ENCODE measurements around the gene ABCA3. TPM values are rescaled to one million over a fixed set of nuclear protein-coding genes. Genes with fewer than 3 reads are reported as not detected.

The ABCA3 gene
- total RNA-seq, 2 donors from 2014 or later = 8.2 to 24.7 TPM

DNA sequence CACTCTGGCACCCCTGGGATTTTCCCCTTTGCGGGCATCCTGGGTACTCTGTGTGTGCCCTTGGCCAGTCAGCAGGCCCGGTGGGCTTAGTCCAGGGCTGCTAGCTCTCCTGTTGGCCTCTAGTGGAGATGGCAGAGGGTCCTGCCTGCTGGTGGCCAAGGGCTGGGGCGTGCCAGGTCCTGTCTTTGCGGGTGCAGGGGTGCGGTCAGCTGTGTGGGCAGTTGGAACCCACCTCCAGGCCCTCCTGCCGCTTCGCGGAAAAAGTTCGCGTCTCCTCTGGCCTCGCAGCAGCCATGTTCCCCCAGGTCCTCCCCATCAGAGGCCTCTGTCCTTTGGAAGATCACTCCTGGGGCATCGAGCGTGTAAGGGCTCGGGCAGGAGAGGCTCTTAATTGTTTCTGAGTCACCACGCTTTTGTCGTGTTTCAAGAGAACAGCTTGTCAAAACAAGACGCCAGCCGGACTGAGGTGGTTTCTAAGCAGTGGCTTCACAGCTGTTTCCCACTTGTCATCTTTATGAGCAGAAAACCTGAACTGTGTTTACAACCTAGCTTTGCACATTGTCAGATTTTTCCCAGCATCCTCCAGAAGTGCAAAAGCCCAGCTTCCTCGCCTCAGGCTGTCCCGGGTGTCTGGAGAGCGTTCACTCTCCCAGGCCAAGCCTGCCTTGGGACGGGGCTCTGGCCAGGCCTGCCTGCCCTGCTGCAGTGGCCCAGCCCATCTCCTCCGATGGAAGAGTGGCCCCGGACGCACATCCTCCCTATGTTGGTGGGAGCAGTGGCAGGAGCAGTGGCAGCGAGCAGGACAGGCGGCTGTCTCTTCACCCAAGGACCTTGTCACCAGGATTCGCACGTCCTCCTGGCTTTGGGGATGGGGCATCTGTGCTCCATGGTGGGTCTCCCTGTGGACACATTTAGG lies 109.3 kb downstream of the ABCA3 start:
- H3K4me3 ChIP-seq = no peak overlapping the region
- TF ChIP-seq, protein P1, sequence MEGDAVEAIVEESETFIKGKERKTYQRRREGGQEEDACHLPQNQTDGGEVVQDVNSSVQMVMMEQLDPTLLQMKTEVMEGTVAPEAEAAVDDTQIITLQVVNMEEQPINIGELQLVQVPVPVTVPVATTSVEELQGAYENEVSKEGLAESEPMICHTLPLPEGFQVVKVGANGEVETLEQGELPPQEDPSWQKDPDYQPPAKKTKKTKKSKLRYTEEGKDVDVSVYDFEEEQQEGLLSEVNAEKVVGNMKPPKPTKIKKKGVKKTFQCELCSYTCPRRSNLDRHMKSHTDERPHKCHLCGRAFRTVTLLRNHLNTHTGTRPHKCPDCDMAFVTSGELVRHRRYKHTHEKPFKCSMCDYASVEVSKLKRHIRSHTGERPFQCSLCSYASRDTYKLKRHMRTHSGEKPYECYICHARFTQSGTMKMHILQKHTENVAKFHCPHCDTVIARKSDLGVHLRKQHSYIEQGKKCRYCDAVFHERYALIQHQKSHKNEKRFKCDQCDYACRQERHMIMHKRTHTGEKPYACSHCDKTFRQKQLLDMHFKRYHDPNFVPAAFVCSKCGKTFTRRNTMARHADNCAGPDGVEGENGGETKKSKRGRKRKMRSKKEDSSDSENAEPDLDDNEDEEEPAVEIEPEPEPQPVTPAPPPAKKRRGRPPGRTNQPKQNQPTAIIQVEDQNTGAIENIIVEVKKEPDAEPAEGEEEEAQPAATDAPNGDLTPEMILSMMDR (IDR thresholded peaks at IDR 0.05) = no peak
- TF ChIP-seq POLR2A (IDR thresholded peaks at IDR 0.05) = no peak
- TF ChIP-seq POLR2AphosphoS5 (IDR thresholded peaks at IDR 0.05) = no peak
- H3K27me3 ChIP-seq (replicated peaks; ENCODE audit: insufficient read depth) = no peaks in the 10 kb centered on the region
- intact Hi-C loops (cut with DNase I) = no loop called here
- H3K36me3 ChIP-seq = peaks cover 18 to 46% of the 10 kb centered on the region in 2 donors
- peaks cover 3% of the 10 kb centered on the region for H3K4me1 ChIP-seq (replicated peaks)
- WGBS = 78% methylated on average over 26 of the region's 29 CpGs
- no peak for DNase-seq (ENCODE audit: low spot score)
- no peaks in the 10 kb centered on the region for H3K9me3 ChIP-seq
- no peak overlapping the region for H3K27ac ChIP-seq

DNA sequence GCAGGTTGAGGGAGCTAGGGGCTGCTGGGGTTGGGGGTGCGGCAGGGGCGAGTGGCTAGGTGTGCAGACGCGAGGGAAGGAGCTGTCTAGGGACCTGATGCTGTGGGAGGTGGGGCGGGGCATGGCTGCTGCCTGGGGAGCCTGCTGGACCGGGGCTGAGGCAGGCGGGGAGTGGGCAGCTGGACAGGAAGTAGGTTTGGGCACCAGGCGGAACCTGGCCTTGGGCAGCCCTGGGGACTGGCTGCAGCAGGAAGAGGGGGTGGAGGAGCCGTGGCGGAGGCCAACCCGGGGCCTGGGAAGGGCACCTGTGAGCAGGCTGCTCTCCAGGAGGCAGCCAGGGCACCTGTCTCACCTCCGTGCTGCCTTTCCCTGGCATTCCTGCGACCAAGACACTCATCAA lies 110.2 kb downstream of the ABCA3 start:
- TF ChIP-seq POLR2AphosphoS5 (IDR thresholded peaks at IDR 0.05) (no peak), POLR2A (IDR thresholded peaks at IDR 0.05) (no peak)
- TF ChIP-seq, protein P1 (IDR thresholded peaks at IDR 0.05) = no peak
- no peak overlapping the region for H3K27ac ChIP-seq
- no peaks in the 10 kb centered on the region for H3K27me3 ChIP-seq (replicated peaks; ENCODE audit: insufficient read depth)
- no peaks in the 10 kb centered on the region for H3K9me3 ChIP-seq
- peaks cover 3% of the 10 kb centered on the region for H3K4me1 ChIP-seq (replicated peaks)
- no peak overlapping the region for H3K4me3 ChIP-seq
- peaks cover 15 to 45% of the 10 kb centered on the region in 2 donors for H3K36me3 ChIP-seq
- intact Hi-C loops (cut with DNase I) = no loop called here
- DNase-seq (ENCODE audit: low spot score) = no peak
- 93% methylated on average over 13 of the region's 13 CpGs for WGBS

DNA sequence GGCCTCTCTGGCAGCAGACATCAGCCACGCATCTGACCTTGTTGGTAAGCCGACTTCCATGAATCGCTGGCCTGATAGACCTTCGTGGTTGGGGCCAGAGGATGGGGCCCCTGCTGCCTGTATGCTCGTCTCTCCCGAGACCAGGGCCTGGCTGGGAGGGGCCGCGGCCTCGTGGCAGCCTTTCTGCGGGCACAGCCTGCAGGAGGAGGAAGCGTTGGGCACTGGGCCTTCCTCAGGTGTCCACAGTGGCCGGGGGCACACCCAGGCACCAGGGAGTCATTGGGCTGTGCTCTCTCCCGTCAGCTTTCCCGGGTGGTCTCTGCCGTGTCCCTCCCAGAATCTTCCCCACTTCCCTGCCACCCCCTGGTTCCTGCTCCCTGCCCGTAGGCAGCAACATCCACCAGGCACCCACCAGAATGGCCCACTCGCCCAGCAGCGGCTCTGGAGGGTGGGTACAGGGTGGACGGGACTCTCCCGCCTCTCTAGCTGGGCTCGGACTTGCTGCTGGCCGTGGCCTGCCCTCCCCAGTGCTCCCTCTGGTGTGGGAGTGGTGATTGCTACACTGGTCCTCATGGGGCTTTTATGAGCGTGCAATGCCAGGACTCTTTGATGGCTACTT lies 110.8 kb downstream of the ABCA3 start:
- DNase-seq (ENCODE audit: low spot score) = no peak
- H3K27me3 ChIP-seq (replicated peaks; ENCODE audit: insufficient read depth) = no peaks in the 10 kb centered on the region
- no peak for TF ChIP-seq POLR2AphosphoS5 (IDR thresholded peaks at IDR 0.05)
- no peak for TF ChIP-seq POLR2A (IDR thresholded peaks at IDR 0.05)
- TF ChIP-seq, protein P1 (IDR thresholded peaks at IDR 0.05) = no peak
- intact Hi-C loops (cut with DNase I) = no loop called here
- H3K27ac ChIP-seq = no peak overlapping the region
- H3K4me3 ChIP-seq = no peak overlapping the region
- H3K9me3 ChIP-seq = no peaks in the 10 kb centered on the region
- 92% methylated on average over 23 of the region's 23 CpGs for WGBS
- H3K36me3 ChIP-seq = peaks cover 15 to 39% of the 10 kb centered on the region in 2 donors
- peaks cover 5% of the 10 kb centered on the region for H3K4me1 ChIP-seq (replicated peaks)

DNA sequence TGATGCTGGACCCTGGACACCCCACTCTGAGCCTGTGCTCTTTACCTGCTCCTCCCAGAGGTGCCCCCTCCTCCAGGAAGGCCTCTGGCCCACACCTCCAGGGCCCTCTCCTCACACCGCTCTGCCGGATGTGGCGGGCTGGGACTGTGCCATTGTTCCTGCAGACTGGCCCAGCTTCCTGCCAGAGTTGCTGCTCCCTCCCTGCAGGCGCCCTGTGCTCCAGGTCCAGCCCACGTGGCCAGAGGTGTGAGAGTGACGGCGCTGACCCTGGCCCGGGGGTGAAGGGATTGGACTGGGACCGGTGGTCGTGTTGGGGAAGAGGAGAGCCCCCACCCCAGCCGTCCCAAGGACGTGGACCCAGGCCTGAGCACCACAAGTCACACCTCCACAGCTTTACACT lies 111.4 kb downstream of the ABCA3 start:
- Histone ChIP-seq H3K4me1 (replicated peaks) (peaks cover 12% of the 10 kb centered on the region), H3K4me3 (no peak overlapping the region), H3K9me3 (no peaks in the 10 kb centered on the region), H3K27me3 (replicated peaks; ENCODE audit: insufficient read depth) (no peaks in the 10 kb centered on the region), H3K36me3 (peaks cover 15 to 33% of the 10 kb centered on the region in 2 donors), H3K27ac (no peak overlapping the region)
- no peak for DNase-seq (ENCODE audit: low spot score)
- WGBS = 85% methylated on average over 12 of the region's 12 CpGs
- TF ChIP-seq, protein P1 (IDR thresholded peaks at IDR 0.05) = no peak
- TF ChIP-seq POLR2AphosphoS5 (IDR thresholded peaks at IDR 0.05) (no peak), POLR2A (IDR thresholded peaks at IDR 0.05) (no peak)
- intact Hi-C loops (cut with DNase I) = no loop called here

Data from prostate gland (tissue), 2 donors.